Right atrium auricular region (tissue), 2 donors: ENCODE measurements around the gene FGFR1OP2. TPM values are rescaled to one million over a fixed set of nuclear protein-coding genes. Genes with fewer than 3 reads are reported as not detected.

ENCODE experiments used
- DNase-seq: peaks from one replicate; pipeline ENCODE4 v3.0.0-alpha.2; 2019; ENCODE audit warnings: low spot score
- H3K27ac ChIP-seq, 2 donors: fragments of 200-600 bp; sonication (generic); 1 replicate in 1 of 2; 2 replicates in 1 of 2; pipeline ENCODE4 v1.5.1; 2016 to 2019
- H3K27me3 ChIP-seq, 2 donors: fragments of 200-600 bp; sonication (generic); one replicate each; pipeline versions ENCODE4 v1.5.1 to v1.6.0; 2017 to 2019
- H3K36me3 ChIP-seq: fragments of 200-600 bp; sonication (generic); one replicate; pipeline ENCODE4 v1.5.1; 2016
- H3K4me1 ChIP-seq, 2 donors: fragments of 200-600 bp; sonication (generic); one replicate each; pipeline versions ENCODE4 v1.5.1 to v1.6.0; 2017 to 2019
- H3K4me3 ChIP-seq, 2 donors: fragments of 200-600 bp; sonication (generic); 1 replicate in 1 of 2; 2 replicates in 1 of 2; pipeline ENCODE4 v1.5.1; 2017 to 2019; ENCODE audit warnings: mild to moderate bottlenecking in 1 of 2, moderate library complexity in 1 of 2
- H3K9me3 ChIP-seq, 2 donors: fragments of 200-600 bp; sonication (generic); one replicate each; pipeline ENCODE4 v1.5.1; 2019
- total RNA-seq, 2 donors: library from RNA; depleted of rRNA; stranded (reverse); fragments of >200 nt; gene quantifications; one replicate each; pipeline ENCODE4 v1.1.0, GENCODE V29; 2016
- TF ChIP-seq, protein P1 (sequence below), 2 donors: fragments of 200-600 bp; sonication (generic); IDR thresholded peaks; one replicate each; pipeline ENCODE4 v1.5.1; 2019; ENCODE audit warnings: antibody characterized with exemption in 2 of 2

Gene FGFR1OP2
- total RNA-seq, 2 donors from 2014 or later, result 52.0 to 60.2 TPM

DNA sequence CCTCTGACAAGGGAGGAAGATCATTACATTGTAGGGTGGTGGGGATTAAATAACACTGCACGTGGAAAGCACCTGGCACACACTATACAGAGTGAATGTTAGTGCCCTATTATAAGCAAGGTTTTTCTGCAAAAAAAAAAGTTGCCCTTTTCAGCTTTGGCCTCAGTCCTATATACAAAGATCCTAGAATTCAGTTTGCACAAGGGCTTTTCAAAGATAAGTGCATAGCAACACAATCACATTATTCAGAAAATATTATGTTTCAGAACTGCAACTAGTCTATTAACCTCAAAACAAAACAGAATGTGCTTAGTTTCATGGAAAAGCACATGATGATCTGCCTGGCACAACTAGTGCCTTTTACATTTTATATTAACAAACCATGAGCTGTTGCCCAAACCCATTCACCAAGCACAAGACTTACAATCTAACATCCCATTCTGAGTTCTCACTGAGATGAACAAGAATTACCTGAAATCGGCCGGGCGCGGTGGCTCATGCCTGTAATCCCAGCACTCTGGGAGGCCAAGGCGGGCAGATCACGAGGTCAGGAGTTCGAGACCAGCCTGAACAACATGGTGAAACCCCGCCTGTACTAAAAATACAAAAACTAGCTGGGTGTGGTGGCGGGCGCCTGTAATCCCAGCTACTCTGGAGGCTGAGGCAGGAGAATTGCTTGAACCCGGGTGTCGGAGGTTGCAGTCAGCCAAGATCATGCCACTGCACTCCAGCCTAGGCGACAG is 74.1 kb downstream of the FGFR1OP2 start:
- no peak overlapping the region for H3K4me3 ChIP-seq
- TF ChIP-seq, protein P1, sequence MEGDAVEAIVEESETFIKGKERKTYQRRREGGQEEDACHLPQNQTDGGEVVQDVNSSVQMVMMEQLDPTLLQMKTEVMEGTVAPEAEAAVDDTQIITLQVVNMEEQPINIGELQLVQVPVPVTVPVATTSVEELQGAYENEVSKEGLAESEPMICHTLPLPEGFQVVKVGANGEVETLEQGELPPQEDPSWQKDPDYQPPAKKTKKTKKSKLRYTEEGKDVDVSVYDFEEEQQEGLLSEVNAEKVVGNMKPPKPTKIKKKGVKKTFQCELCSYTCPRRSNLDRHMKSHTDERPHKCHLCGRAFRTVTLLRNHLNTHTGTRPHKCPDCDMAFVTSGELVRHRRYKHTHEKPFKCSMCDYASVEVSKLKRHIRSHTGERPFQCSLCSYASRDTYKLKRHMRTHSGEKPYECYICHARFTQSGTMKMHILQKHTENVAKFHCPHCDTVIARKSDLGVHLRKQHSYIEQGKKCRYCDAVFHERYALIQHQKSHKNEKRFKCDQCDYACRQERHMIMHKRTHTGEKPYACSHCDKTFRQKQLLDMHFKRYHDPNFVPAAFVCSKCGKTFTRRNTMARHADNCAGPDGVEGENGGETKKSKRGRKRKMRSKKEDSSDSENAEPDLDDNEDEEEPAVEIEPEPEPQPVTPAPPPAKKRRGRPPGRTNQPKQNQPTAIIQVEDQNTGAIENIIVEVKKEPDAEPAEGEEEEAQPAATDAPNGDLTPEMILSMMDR (IDR thresholded peaks at IDR 0.05), result no peak
- H3K4me1 ChIP-seq, result peaks cover 0 to 39% of the 10 kb centered on the region in 2 donors
- no peaks in the 10 kb centered on the region for H3K27me3 ChIP-seq
- no peak overlapping the region for H3K27ac ChIP-seq
- no peaks in the 10 kb centered on the region for H3K9me3 ChIP-seq
- H3K36me3 ChIP-seq, result no peaks in the 10 kb centered on the region
- no peak for DNase-seq

DNA sequence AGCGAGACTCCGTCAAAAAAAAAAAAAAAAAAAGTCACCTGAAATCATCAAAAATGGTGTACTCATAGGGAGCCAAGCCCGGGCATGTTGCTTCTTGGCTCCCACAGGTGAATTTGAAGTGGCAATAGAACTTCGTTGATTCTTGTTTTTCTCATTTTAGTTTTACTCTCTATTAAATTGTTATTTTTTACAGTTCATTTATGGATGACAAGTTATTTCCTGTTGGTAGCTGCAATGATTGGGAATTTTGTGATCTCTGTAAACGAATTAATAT is 74.6 kb downstream of the FGFR1OP2 start:
- TF ChIP-seq, protein P1 (IDR thresholded peaks at IDR 0.05), result no peak
- Histone ChIP-seq H3K4me1 (peaks cover 0 to 39% of the 10 kb centered on the region in 2 donors), H3K4me3 (peak overlapping the region in 1 of 2 donors; percentile 95), H3K27me3 (no peaks in the 10 kb centered on the region), H3K36me3 (no peaks in the 10 kb centered on the region), H3K27ac (no peak overlapping the region), H3K9me3 (no peaks in the 10 kb centered on the region)
- DNase-seq, result no peak

DNA sequence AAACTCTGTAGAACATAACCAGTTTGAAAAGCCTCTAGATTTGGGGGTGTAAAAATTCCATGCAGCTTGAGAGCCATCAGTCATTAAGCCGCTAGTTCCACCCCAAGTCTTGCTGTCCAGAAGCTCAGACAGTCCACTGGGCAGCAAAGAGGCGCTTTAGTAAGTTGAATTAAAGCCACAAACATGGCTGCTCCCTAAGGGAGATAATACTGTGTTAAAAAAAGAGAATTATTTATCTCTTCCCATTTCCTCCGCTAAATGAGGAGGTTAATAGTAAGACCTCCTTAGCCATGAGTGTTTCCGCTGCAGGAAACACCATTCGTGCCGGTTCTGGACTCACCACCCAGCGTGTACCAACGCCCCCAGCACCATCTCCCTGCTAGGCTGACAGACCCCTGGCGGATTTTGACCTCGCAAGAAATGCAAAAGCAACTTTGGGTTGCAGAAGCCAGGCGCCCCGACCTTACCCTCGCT is 75.4 kb downstream of the FGFR1OP2 start:
- Histone ChIP-seq H3K27me3 (no peaks in the 10 kb centered on the region), H3K4me1 (peaks cover 0 to 39% of the 10 kb centered on the region in 2 donors), H3K9me3 (no peaks in the 10 kb centered on the region), H3K36me3 (no peaks in the 10 kb centered on the region), H3K4me3 (peak overlapping the region; percentile 77 to 95), H3K27ac (peak overlapping the region; percentile 88 to 89)
- TF ChIP-seq, protein P1 (IDR thresholded peaks at IDR 0.05), result no peak
- DNase-seq, result no peak

DNA sequence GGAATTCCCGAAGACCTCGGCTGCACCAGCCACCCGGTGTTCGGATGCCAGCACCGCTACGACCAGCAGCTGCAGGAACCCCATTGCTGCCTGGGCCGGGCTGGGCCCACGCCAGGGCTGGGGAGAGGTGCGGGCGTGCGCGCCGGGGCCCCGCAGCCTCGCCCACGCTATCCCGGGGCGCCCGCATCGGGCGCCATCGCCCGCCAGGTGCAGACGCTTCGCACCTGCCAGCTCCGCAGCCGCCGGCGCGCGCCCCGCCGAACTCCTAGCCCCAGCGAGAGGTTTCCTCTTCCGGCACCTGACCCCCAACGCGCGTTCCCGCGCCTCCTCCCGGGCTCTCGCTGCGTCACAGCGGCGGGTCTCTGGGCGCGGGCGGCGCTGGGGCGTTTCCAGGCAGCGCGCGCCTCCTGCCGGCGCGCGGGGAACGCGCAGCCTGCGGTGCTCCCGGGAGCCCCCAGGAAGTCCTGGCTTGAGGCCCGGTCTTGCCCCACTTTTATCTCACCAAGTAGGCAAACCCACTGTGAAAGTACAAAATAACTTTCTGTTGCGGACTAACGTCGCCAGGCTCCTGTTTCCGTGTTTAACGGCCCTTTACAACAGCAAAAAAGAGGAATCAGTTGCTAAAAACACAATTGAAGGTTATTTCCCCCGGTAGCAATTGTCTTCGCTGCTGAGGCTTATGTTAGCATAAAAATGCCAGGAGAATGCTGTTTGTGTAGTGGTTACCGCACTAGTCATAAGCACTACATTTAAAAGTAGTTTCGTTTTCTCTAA is 76.0 kb downstream of the FGFR1OP2 start, which contains the start of gene TM7SF3:
Gene TM7SF3, minus strand, starts transcription at position 300 of the 774 bp plus-strand sequence. Its CDS starts 216 bp downstream, at position 84.
- DNase-seq, result peak; percentile 91
- Histone ChIP-seq H3K27me3 (no peaks in the 10 kb centered on the region), H3K9me3 (no peaks in the 10 kb centered on the region), H3K36me3 (no peaks in the 10 kb centered on the region), H3K4me1 (peaks cover 0 to 39% of the 10 kb centered on the region in 2 donors), H3K27ac (peak within 1 kb of the TSS; percentile 88 to 89), H3K4me3 (peak within 1 kb of the TSS; percentile 77 to 95)
- TF ChIP-seq, protein P1 (IDR thresholded peaks at IDR 0.05), result peak; percentile 96 to 99

DNA sequence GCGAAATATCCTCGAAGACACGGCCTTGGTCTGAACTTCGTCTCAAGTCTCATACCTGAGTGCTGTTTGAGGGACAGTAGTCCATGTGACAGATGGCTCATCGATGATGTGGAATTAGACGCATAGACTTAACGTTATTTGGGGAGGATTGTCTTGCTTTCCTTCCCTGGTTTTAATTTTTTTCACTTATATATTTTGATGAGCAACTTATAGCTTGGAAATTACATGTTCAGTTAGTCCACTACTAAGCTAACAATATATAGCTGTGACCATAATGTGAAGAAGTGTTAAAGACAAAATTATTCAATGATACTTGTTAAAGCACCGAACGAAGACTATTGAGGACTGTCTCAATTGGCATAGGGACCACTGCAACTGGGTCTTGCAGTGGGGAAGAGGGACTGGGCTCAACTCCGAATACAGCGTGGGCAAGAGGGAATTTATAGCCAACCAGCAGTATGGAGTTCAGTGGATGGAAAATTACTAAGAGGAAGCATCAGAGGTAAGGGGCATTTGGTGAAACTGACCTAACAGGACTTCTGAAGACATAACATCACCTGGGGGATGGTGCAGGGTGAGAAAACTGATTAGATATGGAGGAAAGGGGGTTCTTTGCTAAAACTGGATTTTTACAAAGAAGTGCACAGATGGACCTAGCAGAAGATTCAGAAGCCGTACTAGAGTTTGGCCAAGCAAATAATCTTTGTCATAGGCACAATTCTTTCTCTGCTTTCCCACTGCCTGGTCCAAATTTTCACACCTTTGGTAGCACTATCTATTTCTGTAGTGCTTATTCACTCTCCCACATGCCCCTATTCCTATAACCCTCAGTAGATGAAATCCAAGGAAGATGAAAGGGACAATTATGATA is 76.8 kb downstream of the FGFR1OP2 start:
- peak overlapping the region; percentile 77 to 95 for H3K4me3 ChIP-seq
- H3K4me1 ChIP-seq, result peaks cover 0 to 39% of the 10 kb centered on the region in 2 donors
- DNase-seq, result no peak
- no peaks in the 10 kb centered on the region for H3K9me3 ChIP-seq
- H3K27ac ChIP-seq, result peak overlapping the region; percentile 88 to 89
- TF ChIP-seq, protein P1 (IDR thresholded peaks at IDR 0.05), result peak in 1 of 2 donors; percentile 15
- H3K27me3 ChIP-seq, result no peaks in the 10 kb centered on the region
- no peaks in the 10 kb centered on the region for H3K36me3 ChIP-seq
